KMS-11 (cell line): ENCODE data around the gene TMEFF2.
"Not testable (repeated sequence)": the region's sequence is repeated elsewhere in the genome, so short reads cannot be mapped to it uniquely, and the experiment has no call there.

Experiments
- H2AFZ ChIP-seq: fragments of 200-600 bp; sonication (generic); 2 replicates; pipeline ENCODE4 v1.6.1; 2016; ENCODE audit warnings: antibody characterized with exemption, mixed run types, low read depth
- H3K27ac ChIP-seq: fragments of 200-600 bp; sonication (generic); 2 replicates; pipeline ENCODE4 v1.6.1; 2016; ENCODE audit warnings: mild to moderate bottlenecking, mixed run types
- H3K27me3 ChIP-seq: fragments of 200-600 bp; sonication (generic); 2 replicates; pipeline ENCODE4 v1.6.1; 2017; ENCODE audit warnings: mild to moderate bottlenecking, low read depth, mixed run types, moderate library complexity; ENCODE audit not compliant: insufficient read depth
- H3K36me3 ChIP-seq: fragments of 200-600 bp; sonication (generic); 2 replicates; pipeline ENCODE4 v1.6.1; 2017; ENCODE audit warnings: mild to moderate bottlenecking, mixed run types; ENCODE audit not compliant: insufficient read depth
- H3K4me1 ChIP-seq: fragments of 200-600 bp; sonication (generic); 2 replicates; pipeline ENCODE4 v1.6.1; 2016; ENCODE audit warnings: mild to moderate bottlenecking, low read depth, mixed run types; ENCODE audit not compliant: poor library complexity, severe bottlenecking
- H3K4me2 ChIP-seq: fragments of 200-600 bp; sonication (generic); 2 replicates; pipeline ENCODE4 v1.7.0; 2016; ENCODE audit warnings: mild to moderate bottlenecking, mixed run types
- H3K4me3 ChIP-seq: fragments of 200-600 bp; sonication (generic); IDR thresholded peaks from 2 replicates; pipeline ENCODE4 v1.6.1; 2017; ENCODE audit warnings: low read depth, low read length, mixed read lengths; ENCODE audit not compliant: insufficient read depth
- H3K79me2 ChIP-seq: fragments of 200-600 bp; sonication (generic); 2 replicates; pipeline ENCODE4 v1.6.1; 2016; ENCODE audit warnings: low read depth, mixed run types; ENCODE audit not compliant: insufficient read depth
- H3K9ac ChIP-seq: fragments of 200-600 bp; sonication (generic); 2 replicates; pipeline ENCODE4 v1.6.1; 2016; ENCODE audit warnings: mild to moderate bottlenecking, mixed run types
- H4K20me1 ChIP-seq: fragments of 200-600 bp; sonication (generic); 2 replicates; pipeline ENCODE4 v1.6.1; 2016; ENCODE audit warnings: mild to moderate bottlenecking, mixed run types; ENCODE audit not compliant: insufficient read depth
- TF ChIP-seq, protein P1 (sequence below): fragments of 200-600 bp; sonication (generic); conservative IDR thresholded peaks from 2 replicates; pipeline ENCODE4 v1.6.1; 2017; ENCODE audit warnings: low read depth, mild to moderate bottlenecking, antibody characterized with exemption, low read length, moderate library complexity, mixed read lengths

Gene TMEFF2

DNA sequence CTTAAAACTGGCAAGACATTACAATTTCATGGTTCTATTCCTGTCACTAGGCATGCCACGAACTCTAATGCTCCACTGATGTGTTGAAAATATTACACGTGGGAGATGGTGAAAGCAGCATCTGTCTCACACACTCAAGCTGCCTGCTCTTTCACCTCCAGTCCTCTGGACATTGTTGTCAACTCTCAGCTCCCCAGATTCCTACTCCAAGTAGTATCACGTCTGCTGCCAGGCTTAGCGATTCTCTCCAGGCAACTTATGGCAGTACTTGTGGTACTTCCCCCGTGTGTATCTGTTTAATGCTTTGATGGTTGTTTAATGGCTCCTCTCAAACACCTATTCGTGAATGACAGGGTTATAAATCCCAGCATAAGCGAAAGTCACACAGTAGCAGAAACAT lies 103.8 kb downstream of the TMEFF2 start:
- Histone ChIP-seq H2AFZ (no peak overlapping the region), H3K9ac (no peak overlapping the region), H3K4me3 (no peak overlapping the region), H3K79me2 (no peaks in the 10 kb centered on the region), H3K27ac (no peak overlapping the region), H3K4me1 (no peaks in the 10 kb centered on the region), H3K4me2 (no peak overlapping the region), H4K20me1 (no peaks in the 10 kb centered on the region), H3K36me3 (no peaks in the 10 kb centered on the region), H3K27me3 (no peaks in the 10 kb centered on the region)
- TF ChIP-seq, protein P1, sequence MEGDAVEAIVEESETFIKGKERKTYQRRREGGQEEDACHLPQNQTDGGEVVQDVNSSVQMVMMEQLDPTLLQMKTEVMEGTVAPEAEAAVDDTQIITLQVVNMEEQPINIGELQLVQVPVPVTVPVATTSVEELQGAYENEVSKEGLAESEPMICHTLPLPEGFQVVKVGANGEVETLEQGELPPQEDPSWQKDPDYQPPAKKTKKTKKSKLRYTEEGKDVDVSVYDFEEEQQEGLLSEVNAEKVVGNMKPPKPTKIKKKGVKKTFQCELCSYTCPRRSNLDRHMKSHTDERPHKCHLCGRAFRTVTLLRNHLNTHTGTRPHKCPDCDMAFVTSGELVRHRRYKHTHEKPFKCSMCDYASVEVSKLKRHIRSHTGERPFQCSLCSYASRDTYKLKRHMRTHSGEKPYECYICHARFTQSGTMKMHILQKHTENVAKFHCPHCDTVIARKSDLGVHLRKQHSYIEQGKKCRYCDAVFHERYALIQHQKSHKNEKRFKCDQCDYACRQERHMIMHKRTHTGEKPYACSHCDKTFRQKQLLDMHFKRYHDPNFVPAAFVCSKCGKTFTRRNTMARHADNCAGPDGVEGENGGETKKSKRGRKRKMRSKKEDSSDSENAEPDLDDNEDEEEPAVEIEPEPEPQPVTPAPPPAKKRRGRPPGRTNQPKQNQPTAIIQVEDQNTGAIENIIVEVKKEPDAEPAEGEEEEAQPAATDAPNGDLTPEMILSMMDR = no peak

DNA sequence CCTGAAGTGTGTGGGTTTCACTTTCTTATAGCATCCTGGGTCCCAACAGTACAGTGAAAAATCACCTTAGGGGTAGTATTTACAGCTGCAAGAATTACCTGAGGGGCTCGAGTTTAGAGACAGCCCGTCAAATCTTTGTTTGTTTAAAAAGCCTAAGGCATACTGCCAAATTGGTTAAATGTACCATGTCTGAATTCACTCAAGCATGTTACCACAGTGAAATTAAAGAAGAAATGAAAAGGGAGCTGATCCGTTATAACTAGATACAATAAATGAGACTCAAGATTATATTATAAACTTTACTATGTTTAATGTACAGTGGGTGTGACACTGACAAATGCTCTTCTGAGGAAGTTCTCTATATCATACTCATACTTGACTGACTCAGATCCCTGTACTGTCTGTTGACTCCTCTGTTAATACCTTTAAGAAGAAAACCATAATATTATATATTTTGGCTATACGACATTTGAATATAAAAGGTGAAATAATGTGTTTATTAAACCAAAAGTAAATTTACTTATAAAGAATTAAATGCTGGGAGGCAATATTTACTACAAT lies 107.3 kb downstream of the TMEFF2 start:
- H3K4me2 ChIP-seq = no peak overlapping the region

DNA sequence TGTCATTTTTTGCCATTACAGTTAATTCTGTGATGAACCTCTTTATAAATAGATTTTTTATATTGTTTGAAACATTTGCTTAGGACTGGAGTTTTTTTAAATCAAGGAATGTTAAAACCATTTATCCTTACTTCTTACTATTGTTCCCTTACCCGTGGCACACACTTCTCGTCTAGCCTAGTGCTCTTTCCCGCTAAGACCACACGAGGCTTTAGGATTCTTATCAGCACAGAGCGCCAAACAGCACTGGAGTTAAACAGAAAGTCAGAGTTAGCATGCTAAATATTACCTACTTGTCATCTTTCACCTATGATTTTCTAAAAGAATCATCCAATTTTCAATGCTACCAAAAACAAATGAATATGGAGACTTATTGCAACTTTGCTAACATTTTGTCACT lies 112.6 kb downstream of the TMEFF2 start:
- Histone ChIP-seq H2AFZ (no peak overlapping the region), H3K9ac (no peak overlapping the region), H3K4me1 (no peaks in the 10 kb centered on the region), H3K27me3 (no peaks in the 10 kb centered on the region), H3K36me3 (no peaks in the 10 kb centered on the region), H3K4me2 (no peak overlapping the region), H4K20me1 (no peaks in the 10 kb centered on the region), H3K79me2 (no peaks in the 10 kb centered on the region), H3K4me3 (no peak overlapping the region), H3K27ac (no peak overlapping the region)
- TF ChIP-seq, protein P1 = no peak

More for the DNA sequence above, 107.3 kb downstream of the TMEFF2 start:
- H3K27me3 ChIP-seq = no peaks in the 10 kb centered on the region
- no peaks in the 10 kb centered on the region for H4K20me1 ChIP-seq
- H3K4me1 ChIP-seq = no peaks in the 10 kb centered on the region
- no peak overlapping the region for H2AFZ ChIP-seq
- TF ChIP-seq, protein P1 = no peak
- H3K36me3 ChIP-seq = no peaks in the 10 kb centered on the region
- no peak overlapping the region for H3K9ac ChIP-seq
- no peaks in the 10 kb centered on the region for H3K79me2 ChIP-seq
- H3K27ac ChIP-seq = no peak overlapping the region
- no peak overlapping the region for H3K4me3 ChIP-seq

DNA sequence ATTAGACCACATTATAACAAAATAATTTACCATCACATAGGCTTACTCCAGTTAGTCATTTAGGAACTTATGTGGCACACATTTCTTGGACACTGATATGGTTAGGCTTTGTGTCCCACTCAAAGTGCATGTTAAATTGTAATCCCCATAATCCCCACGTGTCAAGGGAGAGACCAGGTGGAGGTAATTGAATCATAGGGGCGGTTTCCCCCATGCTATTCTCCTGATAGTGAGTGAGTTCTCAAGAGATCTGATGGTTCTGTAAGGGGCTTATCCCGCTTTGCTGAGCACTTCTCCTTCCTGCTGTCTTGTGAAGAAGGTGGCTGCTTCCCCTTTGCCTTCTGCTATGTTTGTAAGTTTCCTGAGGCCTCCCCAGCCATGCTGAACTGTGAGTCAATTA lies 114.6 kb downstream of the TMEFF2 start:
- H3K79me2 ChIP-seq, H3K36me3 ChIP-seq, H3K4me2 ChIP-seq, H3K4me1 ChIP-seq, H3K9ac ChIP-seq, H3K4me3 ChIP-seq, H3K27ac ChIP-seq, H3K27me3 ChIP-seq, H2AFZ ChIP-seq, H4K20me1 ChIP-seq: not testable (repeated sequence)

DNA sequence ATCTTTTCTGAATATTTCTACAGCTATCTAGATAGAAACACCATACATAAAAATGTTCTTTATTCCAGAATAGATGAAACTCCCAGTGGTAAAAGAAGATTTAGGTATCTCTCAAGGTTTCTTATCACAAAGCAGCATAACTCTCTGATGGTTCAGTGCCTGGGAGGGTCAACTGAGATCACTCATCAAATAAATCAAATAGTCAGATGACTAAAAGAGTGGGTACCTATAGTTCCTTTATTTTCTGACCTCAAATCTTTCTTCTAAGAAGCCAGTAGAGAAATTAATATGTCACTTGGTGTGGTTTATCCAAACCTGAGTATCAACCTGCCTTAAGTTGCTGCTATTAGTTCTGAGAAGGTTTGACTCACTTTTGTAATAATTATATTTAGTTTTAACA lies 120.9 kb downstream of the TMEFF2 start:
- TF ChIP-seq, protein P1 = no peak

More for the DNA sequence above, 120.9 kb downstream of the TMEFF2 start:
- no peak overlapping the region for H3K4me3 ChIP-seq
- H3K9ac ChIP-seq = no peak overlapping the region
- H2AFZ ChIP-seq = no peak overlapping the region
- H3K4me1 ChIP-seq = no peaks in the 10 kb centered on the region
- H3K27me3 ChIP-seq = no peaks in the 10 kb centered on the region
- no peaks in the 10 kb centered on the region for H4K20me1 ChIP-seq
- H3K4me2 ChIP-seq = no peak overlapping the region
- H3K27ac ChIP-seq = no peak overlapping the region
- no peaks in the 10 kb centered on the region for H3K79me2 ChIP-seq
- no peaks in the 10 kb centered on the region for H3K36me3 ChIP-seq
